ENCODE measurements around the gene SLC4A9.

Gene SLC4A9

GRCh38 chr5:140317859-140318258 lies 42.1 kb upstream of the SLC4A9 start:
- H3K4me3 ChIP-seq (ENCODE audit: low read depth, low read length), result no peak overlapping the region
- H3K36me3 ChIP-seq (replicated peaks), result no peaks in the 10 kb centered on the region
- in situ Hi-C loops (cut with HindIII; ENCODE audit: low pct_ligation_motif_present, low sequenced_read_pairs), result no loop called here
- no peaks in the 10 kb centered on the region for H3K27me3 ChIP-seq (replicated peaks)
- H3K27ac ChIP-seq, result peak overlapping the region; percentile 29
- DNase-seq, result peak; percentile 61
- no peak for TF ChIP-seq CTCF (IDR thresholded peaks at IDR 0.05; ENCODE audit: low read depth, low read length, missing control alignments)

DNA sequence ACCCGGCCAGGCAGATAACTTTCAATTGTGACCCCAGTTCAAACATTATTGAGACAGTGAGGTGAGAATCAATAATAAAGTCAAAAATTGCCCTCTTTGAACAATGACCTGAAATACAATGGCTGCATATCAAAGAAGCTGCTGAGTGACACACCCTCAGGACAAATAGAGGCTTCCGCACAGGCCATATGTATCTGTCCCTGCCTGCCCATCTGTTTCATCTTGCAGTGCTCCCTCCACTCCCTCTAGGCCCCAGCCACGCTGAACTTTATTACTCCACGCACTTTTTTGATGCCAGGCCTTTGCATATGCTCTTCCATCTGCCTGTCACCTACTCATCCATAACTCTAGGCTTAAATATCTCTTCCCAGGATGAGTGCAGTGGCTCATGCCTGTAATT lies 41.2 kb upstream of the SLC4A9 start:
- Histone ChIP-seq H3K27ac (no peak overlapping the region), H3K4me3 (ENCODE audit: low read depth, low read length) (no peak overlapping the region), H3K27me3 (replicated peaks) (no peaks in the 10 kb centered on the region), H3K36me3 (replicated peaks) (no peaks in the 10 kb centered on the region)
- no peak for DNase-seq
- TF ChIP-seq CTCF (IDR thresholded peaks at IDR 0.05; ENCODE audit: low read depth, low read length, missing control alignments), result no peak
- in situ Hi-C loops (cut with HindIII; ENCODE audit: low pct_ligation_motif_present, low sequenced_read_pairs), result no loop called here

DNA sequence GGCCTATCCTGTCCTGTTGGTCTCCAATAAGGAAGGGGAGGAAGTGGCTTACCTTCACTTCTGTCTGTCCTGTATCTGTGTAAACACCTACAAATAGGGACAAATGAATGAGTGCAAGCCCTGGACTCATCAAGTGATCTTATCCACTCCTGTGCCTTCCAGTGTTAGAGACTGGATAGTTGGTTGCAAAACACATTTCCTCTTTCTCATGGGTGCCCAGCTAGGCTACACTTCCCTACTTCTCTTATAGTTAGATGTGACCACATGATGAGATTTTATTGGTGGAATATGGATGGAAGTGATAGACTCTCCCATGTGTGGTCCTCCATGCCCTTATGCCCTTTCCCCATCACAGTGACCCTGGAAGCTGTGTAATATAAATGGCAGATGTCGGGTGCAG lies 40.2 kb upstream of the SLC4A9 start:
- Histone ChIP-seq H3K27me3 (replicated peaks) (no peaks in the 10 kb centered on the region), H3K4me3 (ENCODE audit: low read depth, low read length) (no peak overlapping the region), H3K36me3 (replicated peaks) (no peaks in the 10 kb centered on the region), H3K27ac (no peak overlapping the region)
- no peak for DNase-seq
- in situ Hi-C loops (cut with HindIII; ENCODE audit: low pct_ligation_motif_present, low sequenced_read_pairs), result no loop called here
- no peak for TF ChIP-seq CTCF (IDR thresholded peaks at IDR 0.05; ENCODE audit: low read depth, low read length, missing control alignments)

DNA sequence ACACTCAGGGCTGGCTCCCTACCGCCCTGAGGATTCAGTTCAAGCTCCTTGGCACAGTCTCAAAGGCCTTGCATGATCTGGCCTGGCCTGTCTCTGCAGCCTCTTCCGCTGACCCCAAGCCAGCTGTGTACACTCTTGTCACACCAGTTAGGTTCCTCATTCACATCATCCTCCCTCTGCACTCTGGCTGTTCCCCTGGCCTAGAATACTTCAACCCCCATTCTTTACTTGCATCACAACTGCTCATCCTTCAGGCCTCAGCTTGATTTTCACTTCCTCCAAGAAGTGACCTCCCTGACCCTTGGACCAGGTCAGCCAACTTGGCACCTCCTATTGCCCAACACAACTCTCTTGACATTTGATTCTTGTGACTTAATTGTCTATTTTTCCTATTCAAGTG lies 38.2 kb upstream of the SLC4A9 start:
- Histone ChIP-seq H3K27ac (no peak overlapping the region), H3K36me3 (replicated peaks) (no peaks in the 10 kb centered on the region), H3K4me3 (ENCODE audit: low read depth, low read length) (no peak overlapping the region), H3K27me3 (replicated peaks) (no peaks in the 10 kb centered on the region)
- in situ Hi-C loops (cut with HindIII; ENCODE audit: low pct_ligation_motif_present, low sequenced_read_pairs), result no loop called here
- TF ChIP-seq CTCF (IDR thresholded peaks at IDR 0.05; ENCODE audit: low read depth, low read length, missing control alignments), result no peak
- DNase-seq, result no peak

- H3K27me3 ChIP-seq (replicated peaks), result no peaks in the 10 kb centered on the region
- H3K27ac ChIP-seq, result peak overlapping the region; percentile 87
- peak; percentile 95 for DNase-seq
- H3K4me3 ChIP-seq (ENCODE audit: low read depth, low read length), result peak overlapping the region; percentile 3
- TF ChIP-seq CTCF (IDR thresholded peaks at IDR 0.05; ENCODE audit: low read depth, low read length, missing control alignments), result no peak
- in situ Hi-C loops (cut with HindIII; ENCODE audit: low pct_ligation_motif_present, low sequenced_read_pairs), result no loop called here
- no peaks in the 10 kb centered on the region for H3K36me3 ChIP-seq (replicated peaks)
Observed at GRCh38 chr5:140322751-140323731, 37.0 kb upstream of the SLC4A9 start.
